ENCODE measurements around the gene FBXW4. TPM values are rescaled to one million over a fixed set of nuclear protein-coding genes. Genes with fewer than 3 reads are reported as not detected.
"Not testable (repeated sequence)": the region's sequence is repeated elsewhere in the genome, so short reads cannot be mapped to it uniquely, and the experiment has no call there.

Gene FBXW4
- total and polyA plus RNA-seq, 12 donors: 34.4 to 81.7 (median 58.0) TPM

DNA sequence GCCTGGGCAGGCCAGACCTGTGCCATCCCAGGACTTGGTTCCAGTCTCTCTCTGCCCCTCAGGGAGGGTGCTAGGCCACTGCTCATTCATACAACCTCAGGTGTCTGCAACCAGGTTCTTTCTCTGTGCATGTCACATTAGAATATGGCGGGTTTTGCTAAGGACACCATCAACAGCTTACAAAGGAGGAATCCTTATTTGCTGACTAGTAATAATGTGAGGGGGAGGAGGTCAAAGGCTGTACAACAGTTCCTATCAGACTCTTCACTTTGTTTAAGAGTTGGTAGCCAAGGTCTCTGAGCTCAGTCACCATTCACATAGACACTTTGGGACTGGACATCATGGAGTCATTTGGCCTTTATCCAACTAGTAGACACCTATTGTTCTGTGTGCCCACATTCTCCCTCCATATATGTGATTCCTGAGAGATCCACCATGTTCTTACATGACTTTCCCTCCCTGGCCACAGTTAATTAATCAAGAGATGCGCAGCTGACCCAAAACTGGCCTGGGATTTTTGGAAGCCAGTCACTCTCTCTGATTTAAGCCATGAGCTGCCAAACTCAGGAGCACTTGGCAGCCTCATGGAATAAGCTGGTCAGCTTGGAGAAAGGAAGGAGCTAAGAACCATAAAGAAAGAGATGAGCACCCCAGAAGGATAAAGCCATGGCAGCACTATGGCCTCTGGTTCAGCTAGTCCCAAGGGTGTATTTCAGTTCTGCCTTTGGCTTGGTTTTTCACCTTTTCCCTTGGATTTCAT lies 55.6 kb downstream of the FBXW4 start:
- DNase-seq: no peak
- H3K4me3 ChIP-seq: no peak overlapping the region
- H3K27me3 ChIP-seq: no peaks in the 10 kb centered on the region
- H3K27ac ChIP-seq: no peak overlapping the region
- 92 to 100% (median 95%) methylated on average over 2 of the region's 2 CpGs for WGBS, 4 donors
- intact Hi-C loops (cut with DNase I): no loop called here
- TF ChIP-seq POLR2A (IDR thresholded peaks at IDR 0.05): no peak
- TF ChIP-seq, protein P1, sequence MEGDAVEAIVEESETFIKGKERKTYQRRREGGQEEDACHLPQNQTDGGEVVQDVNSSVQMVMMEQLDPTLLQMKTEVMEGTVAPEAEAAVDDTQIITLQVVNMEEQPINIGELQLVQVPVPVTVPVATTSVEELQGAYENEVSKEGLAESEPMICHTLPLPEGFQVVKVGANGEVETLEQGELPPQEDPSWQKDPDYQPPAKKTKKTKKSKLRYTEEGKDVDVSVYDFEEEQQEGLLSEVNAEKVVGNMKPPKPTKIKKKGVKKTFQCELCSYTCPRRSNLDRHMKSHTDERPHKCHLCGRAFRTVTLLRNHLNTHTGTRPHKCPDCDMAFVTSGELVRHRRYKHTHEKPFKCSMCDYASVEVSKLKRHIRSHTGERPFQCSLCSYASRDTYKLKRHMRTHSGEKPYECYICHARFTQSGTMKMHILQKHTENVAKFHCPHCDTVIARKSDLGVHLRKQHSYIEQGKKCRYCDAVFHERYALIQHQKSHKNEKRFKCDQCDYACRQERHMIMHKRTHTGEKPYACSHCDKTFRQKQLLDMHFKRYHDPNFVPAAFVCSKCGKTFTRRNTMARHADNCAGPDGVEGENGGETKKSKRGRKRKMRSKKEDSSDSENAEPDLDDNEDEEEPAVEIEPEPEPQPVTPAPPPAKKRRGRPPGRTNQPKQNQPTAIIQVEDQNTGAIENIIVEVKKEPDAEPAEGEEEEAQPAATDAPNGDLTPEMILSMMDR (IDR thresholded peaks at IDR 0.05): no peak
- peaks cover 0 to 9% of the 10 kb centered on the region in 2 donors for H3K36me3 ChIP-seq (replicated peaks in 1 of 2)
- H3K4me1 ChIP-seq (replicated peaks in 1 of 2): no peaks in the 10 kb centered on the region
- H3K9me3 ChIP-seq (replicated peaks in 1 of 3): no peaks in the 10 kb centered on the region

DNA sequence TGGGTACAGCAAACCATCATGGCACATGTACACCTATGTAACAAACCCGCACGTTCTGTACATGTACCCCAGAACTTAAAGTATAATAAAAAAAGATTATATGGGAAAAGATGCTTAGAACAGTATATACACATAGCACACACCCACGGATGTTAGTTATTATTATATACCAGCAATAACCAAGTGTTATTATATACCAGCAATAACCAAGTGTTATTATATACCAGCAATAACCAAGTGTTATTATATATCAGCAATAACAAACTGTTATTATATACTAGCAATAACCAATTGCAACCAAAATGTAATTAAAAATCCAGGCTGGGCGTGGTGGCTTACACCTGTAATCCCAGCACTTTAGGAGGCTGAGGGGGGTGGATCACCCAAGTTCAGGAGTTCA lies 61.5 kb downstream of the FBXW4 start:
- H3K36me3 ChIP-seq (replicated peaks in 1 of 2); H3K4me1 ChIP-seq (replicated peaks in 1 of 2); DNase-seq; H3K27me3 ChIP-seq; H3K27ac ChIP-seq; intact Hi-C loops (cut with DNase I); H3K9me3 ChIP-seq (replicated peaks in 1 of 3); H3K4me3 ChIP-seq: not testable (repeated sequence)
- WGBS, 4 donors: 94 to 95% (median 94%) methylated on average over 4 of the region's 4 CpGs

DNA sequence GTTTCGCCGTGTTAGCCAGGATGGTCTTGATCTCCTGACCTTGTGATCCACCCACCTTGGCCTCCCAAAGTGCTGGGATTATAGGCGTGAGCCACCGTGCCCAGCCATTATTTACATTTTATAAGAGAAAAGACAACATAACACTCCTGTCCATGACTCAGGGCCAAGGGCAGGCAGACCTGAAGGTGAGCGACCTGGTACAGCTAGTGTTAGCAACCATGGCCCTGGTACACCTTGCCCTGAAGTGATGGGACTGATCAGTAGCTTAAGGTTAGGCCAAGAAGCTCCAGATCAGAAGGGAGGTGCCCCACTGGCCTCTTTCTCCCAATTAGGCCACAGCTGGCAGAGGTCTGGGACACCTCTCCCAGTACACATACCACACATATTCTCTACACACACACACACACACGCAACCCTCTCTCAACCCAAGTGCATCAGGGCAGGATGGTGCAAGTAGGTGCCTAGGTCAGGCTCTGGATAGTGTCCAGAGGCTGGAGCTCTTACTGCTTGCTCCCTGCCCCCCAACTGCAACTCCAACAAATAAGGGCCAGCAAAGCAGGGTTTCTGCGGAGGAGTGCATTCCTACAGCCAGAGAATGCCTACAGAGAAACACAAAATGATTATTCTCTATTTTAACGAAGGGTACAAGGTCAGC lies 63.0 kb downstream of the FBXW4 start:
- no peaks in the 10 kb centered on the region for H3K4me1 ChIP-seq (replicated peaks in 1 of 2)
- H3K27ac ChIP-seq: no peak overlapping the region
- intact Hi-C loops (cut with DNase I): no loop called here
- H3K27me3 ChIP-seq: no peaks in the 10 kb centered on the region
- no peak for TF ChIP-seq POLR2A (IDR thresholded peaks at IDR 0.05)
- TF ChIP-seq, protein P1 (IDR thresholded peaks at IDR 0.05): no peak
- DNase-seq: no peak
- WGBS, 4 donors: 73 to 88% (median 80%) methylated on average over 7 to 8 of the region's 8 CpGs
- H3K4me3 ChIP-seq: no peak overlapping the region
- H3K9me3 ChIP-seq (replicated peaks in 1 of 3): no peaks in the 10 kb centered on the region
- H3K36me3 ChIP-seq (replicated peaks in 1 of 2): no peaks in the 10 kb centered on the region

DNA sequence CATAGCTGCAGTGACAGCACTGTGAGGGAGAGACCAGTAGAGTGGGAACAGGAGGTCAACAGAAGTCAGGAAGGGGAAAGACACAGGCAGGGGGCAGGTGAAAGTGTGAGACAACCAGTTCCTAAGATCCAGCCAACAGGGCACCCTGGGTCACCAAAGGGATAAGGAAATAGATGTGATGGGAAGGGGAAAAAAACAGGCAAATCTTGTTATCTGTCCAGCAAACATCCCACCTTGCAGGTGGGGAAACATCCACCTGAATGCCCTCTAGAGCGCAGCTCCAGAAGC lies 64.4 kb downstream of the FBXW4 start:
- Histone ChIP-seq H3K27ac (no peak overlapping the region), H3K4me3 (no peak overlapping the region), H3K36me3 (replicated peaks in 1 of 2) (no peaks in the 10 kb centered on the region), H3K9me3 (replicated peaks in 1 of 3) (no peaks in the 10 kb centered on the region), H3K27me3 (no peaks in the 10 kb centered on the region), H3K4me1 (replicated peaks in 1 of 2) (peaks cover 0 to 7% of the 10 kb centered on the region in 2 donors)
- intact Hi-C loops (cut with DNase I): no loop called here
- TF ChIP-seq, protein P1 (IDR thresholded peaks at IDR 0.05): no peak
- no peak for TF ChIP-seq POLR2A (IDR thresholded peaks at IDR 0.05)
- 96 to 100% (median 99%) methylated on average over 1 of the region's 1 CpG for WGBS, 4 donors
- no peak for DNase-seq
